Measurements from ENCODE around the gene RHBDF2.

Gene RHBDF2

DNA sequence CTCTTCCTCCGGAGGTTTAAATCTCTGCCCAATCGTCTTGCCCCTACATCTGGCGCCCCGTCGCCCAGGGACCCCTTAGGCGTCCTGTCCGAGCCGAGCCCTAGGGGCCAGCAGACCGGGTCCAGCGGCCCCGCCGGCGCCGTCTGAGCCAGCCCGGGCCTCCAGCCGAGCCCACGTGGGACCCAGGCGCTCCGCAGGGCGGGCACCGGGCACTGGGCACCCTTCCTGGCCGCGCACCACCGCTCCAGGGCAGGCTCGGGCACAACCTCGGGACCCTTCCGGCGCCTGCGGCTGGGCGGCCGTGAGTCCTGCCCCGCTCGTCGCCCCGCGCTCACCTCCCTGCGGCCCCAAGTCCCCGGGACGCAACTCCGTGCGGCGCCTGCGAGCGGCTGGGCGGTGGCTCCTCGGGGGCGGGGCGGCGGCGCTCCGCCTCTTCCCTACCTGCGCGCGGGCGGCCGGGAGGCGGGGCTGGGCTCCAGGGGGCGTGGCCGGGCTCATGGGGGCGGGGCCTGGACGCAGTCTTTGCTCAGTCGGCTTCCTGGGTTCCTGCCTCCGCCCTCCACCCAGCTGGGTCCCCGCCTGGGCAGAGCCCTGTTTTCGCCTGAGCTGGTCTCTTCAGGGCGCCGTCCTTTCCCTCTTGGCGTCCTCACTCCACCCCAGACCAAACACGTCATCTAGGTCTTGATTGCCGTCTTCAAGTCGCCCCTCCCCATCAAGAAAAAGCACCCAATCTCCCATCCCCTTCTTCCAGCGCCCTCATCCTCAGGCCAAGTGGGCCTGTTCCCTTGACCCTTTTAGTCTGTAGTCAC lies at the start of gene RHBDF2:
Gene RHBDF2, minus strand, starts transcription at position 406 of the 809 bp plus-strand sequence. CDS start 19,899 bp downstream, outside the sequence.
- DNase-seq (ENCODE audit: extremely low read depth in 1 of 2, low read depth in 1 of 2): peak; percentile 86 to 95

- DNase-seq (ENCODE audit: extremely low read depth in 1 of 2, low read depth in 1 of 2): no peak
Measured at GRCh38 chr17:76549539-76549938, 48.3 kb upstream of the RHBDF2 start.

GRCh38 chr17:76549215-76549518 lies 47.9 kb upstream of the RHBDF2 start:
- no peak for DNase-seq (ENCODE audit: extremely low read depth in 1 of 2, low read depth in 1 of 2)

GRCh38 chr17:76548378-76549214 lies 47.4 kb upstream of the RHBDF2 start:
- no peak for DNase-seq (ENCODE audit: extremely low read depth in 1 of 2, low read depth in 1 of 2)

DNA sequence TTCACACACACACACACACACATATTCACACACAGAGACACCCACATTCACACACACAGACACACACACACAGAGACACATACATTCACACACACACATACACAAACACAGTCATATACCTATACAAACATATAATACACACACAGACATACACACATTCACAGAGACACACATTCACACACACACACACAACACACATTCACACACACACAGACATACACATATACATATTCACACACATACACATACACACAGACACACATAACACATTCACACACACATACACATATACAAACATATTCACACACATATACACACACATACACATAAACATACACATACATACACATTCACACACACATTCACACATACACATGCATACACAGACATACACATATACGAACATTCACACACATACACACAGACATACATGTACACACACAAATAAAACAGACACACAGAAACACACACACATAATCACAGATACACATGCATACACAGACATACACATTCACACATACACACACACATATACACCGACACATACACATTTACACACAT lies 46.5 kb upstream of the RHBDF2 start:
- DNase-seq (ENCODE audit: extremely low read depth in 1 of 2, low read depth in 1 of 2): no peak

DNA sequence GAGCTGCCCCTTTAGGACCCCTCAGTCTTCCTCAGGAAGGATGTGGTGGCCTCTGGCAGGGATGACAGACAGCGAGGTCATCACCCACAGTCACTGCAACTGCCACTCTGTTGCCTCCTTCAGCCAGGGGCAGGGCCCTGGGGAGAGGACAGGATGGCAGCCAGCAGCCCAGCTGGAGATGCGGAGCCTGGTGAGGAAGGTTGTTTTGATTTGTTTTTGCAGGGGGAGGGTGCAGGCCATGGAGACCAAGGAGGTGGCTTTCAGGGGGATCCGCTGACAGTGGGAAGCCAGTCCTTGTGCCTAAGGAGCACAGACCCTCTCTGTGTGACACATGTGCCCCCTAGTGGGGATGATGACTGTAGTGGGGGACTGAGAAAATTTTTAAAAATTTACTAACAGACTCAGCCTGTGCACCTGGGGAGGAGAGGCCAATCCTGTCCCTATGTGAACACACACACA lies 46.0 kb upstream of the RHBDF2 start:
- DNase-seq (ENCODE audit: extremely low read depth in 1 of 2, low read depth in 1 of 2): no peak

DNA sequence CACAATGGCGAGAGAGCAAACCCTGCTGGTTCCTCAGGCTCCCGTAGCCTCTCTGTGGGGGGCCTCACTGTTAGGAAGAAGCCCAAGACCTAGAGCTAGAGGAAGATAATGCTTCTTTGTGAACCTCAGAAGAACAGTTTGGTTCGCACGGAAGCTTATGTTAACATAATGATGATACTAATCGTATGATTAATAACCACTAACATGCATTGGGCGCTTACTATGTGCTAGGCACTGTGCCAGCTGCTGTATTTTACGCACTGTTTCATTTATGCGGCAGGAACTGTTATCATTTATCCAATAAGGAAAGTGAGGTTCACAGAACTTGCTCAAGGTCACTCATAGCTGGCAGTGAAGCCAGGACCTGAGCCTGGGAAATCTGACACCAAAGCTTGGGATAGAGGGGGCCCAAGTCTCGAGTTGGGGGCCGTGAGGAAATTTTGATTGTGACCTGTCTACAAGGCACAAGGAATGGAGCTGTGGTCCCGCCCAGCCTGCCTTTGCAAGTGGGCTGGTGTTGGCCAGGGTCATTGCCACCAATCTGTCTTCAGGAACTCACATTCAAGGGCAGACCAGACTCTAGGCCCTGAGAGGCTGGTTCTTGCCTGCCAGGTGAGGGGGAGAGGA lies 45.4 kb upstream of the RHBDF2 start:
- DNase-seq (ENCODE audit: extremely low read depth in 1 of 2, low read depth in 1 of 2): no peak

DNA sequence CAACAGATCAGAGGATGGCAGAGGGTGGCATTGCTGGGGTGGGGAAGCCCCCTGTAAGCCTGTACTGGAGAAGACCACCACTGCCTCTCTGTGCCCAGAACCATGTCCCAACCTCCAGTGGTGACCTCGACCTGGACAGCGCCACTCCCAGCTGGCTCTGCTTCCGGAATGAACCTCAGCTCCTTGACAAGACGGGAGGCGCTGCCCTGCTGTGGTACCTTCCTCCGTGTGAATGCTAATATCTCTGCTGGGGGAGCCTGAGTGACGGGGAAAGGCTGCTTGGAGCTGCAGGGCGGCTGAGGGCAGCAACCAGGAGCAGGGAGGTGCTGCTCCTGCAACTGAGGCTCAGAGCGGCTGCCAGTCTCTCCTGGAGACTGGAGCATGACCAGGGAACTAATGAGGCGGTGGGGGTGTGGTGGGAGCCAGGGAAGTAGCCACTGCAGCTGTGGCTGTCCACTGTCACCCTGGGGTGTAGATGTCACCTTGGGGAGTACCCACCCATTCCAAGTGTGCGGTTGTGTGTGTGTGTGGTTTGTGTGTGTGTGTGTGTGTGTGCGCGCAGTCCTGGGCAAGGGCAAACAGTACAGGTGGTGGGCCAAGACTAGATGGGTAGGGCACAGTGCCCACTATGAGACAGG lies 44.8 kb upstream of the RHBDF2 start:
- DNase-seq (ENCODE audit: extremely low read depth in 1 of 2, low read depth in 1 of 2): no peak

- DNase-seq (ENCODE audit: extremely low read depth in 1 of 2, low read depth in 1 of 2): no peak
Measured at GRCh38 chr17:76544546-76545365, 43.5 kb upstream of the RHBDF2 start.

- DNase-seq (ENCODE audit: extremely low read depth in 1 of 2, low read depth in 1 of 2): no peak
Measured at GRCh38 chr17:76543826-76544545, 42.8 kb upstream of the RHBDF2 start.

- DNase-seq (ENCODE audit: extremely low read depth in 1 of 2, low read depth in 1 of 2): no peak
Measured at GRCh38 chr17:76543482-76543825, 42.2 kb upstream of the RHBDF2 start.

- DNase-seq (ENCODE audit: extremely low read depth in 1 of 2, low read depth in 1 of 2): no peak
Measured at GRCh38 chr17:76542984-76543383, 41.8 kb upstream of the RHBDF2 start.

GRCh38 chr17:76542566-76542971 lies 41.3 kb upstream of the RHBDF2 start:
- no peak for DNase-seq (ENCODE audit: extremely low read depth in 1 of 2, low read depth in 1 of 2)

DNA sequence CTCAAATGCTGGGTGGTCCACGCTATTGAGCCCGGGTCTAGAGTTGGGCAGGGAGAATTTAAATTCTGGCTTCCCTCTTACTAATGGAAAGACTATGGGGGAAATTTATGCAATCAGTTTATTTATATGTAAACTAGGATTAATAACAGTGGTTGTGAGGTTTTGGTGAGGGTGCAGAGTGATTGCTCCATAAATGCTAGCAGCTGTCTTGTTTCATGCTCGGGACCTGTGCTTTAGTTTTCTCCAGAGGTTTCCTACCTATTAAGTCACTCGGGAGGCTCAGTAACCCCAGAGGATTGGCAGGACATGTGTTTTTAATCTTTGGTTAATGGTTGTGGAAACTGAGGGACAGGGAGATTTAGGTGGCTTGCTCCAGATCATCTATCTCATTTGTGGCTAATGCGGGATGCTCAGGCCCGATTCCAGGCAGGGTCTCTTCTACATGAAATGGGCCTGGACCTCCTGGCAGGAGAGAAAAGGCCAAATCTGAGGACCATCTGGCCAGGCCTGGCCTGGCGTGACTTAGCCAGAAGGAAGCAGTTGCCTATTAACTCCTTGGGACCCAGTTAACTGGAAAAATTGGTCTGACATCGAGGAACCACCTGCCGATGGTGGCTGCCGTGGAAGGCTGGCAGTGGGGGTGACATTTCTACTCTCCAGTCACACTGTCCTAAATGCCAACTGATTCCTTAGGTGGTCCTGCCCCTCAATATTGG lies 40.7 kb upstream of the RHBDF2 start:
- DNase-seq (ENCODE audit: extremely low read depth in 1 of 2, low read depth in 1 of 2): no peak

DNA sequence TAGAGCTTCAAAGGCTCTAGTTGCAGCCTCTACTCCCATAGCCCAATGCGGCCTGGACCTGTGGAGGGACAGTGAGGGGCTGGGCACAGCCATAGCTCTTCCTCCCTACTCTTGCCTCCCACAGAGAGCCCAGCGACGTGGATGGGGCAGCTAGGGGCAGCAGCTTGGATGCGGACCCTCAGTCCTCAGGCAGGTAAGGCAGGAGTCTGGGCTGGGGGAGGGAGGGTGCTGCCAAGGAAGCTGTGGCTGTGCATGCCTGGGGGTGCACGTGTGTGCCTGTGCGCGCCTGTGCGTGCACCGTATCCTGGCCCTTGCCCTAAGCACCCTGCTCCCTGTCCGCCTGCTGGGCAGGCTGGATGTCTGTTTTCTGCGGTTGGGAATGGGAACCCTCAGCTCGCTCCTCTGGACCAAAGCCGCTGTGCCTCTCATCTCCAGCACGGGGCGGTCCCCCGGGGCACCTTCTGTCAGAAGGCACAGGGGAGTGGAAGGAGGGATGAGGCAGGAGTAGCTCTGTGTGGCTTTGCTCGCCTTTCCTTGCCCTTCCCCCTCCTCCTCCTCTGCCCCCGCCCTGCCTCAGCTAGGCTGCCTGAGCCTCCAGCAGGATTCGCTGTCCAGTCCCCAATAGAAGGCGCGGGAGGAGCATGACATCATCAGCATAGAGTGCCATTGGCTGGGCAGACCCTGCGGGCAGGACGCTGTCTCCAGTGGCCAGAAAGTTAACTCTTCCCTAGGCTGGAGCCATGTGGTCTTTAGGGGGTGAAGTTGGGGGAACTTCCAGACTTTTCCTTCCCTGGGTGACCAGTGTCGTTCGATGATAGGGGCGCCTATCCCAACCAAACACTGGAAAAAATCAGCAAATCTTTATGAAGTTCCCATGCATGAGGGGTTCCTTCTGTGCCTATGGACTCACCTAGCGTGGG lies 39.4 kb upstream of the RHBDF2 start:
- no peak for DNase-seq (ENCODE audit: extremely low read depth in 1 of 2, low read depth in 1 of 2)

- DNase-seq (ENCODE audit: extremely low read depth in 1 of 2, low read depth in 1 of 2): no peak
Measured at GRCh38 chr17:76539631-76540271, 38.5 kb upstream of the RHBDF2 start, which contains the start of gene PRCD. Gene PRCD, plus strand, starts transcription at chr17:76540044. Its CDS starts 98 bp downstream, at chr17:76540142.

DNA sequence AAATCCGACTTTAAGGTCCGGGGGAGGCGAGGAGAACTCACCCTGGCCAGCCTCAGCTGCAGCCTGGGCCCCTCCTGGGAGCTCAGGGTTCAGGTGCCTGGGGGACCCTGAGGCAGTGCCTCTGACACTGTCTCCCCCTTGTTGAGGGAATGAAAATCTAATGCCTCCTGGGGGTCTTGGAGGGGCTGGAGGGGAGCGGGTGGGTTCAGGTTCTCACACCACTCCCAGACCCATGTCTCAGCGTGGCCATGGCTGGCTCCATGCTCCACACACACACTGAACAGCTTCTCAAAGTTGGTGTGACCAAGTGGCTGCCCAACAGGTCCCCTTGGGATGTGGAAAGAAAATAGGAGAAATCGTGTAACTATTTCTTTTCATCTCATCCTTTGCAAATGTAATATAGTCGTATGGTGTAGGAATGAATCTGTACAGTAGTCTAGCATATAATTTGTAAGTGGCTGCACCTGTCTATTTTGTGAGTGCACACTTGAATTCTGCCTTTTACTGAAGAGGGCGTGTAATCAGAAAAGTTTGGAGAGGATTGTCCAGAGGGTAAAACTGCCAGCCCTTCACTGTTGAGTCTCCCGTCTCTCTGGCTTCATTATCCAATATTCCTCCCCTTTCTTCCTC lies 37.8 kb upstream of the RHBDF2 start:
- DNase-seq (ENCODE audit: extremely low read depth in 1 of 2, low read depth in 1 of 2): no peak

Measured in stimulated activated CD8-positive, alpha-beta memory T cell treated with anti-CD3 and anti-CD28 coated beads, Interleukin-7, amount 100 ng/mL, for 48 hours (primary cell).